Body of pancreas (tissue), 4 donors: Measurements from ENCODE around the gene PIP4P1.

Experiments used
- POLR2A ChIP-seq, 3 donors: fragments of 450-650 bp; IDR thresholded peaks; one replicate each; pipeline ENCODE4 v1.6.1; 2016; ENCODE audit warnings: antibody characterized with exemption in 3 of 3, mild to moderate bottlenecking in 2 of 3
- TF ChIP-seq, protein P1 (sequence below), 7 experiments: fragments of 450-650 bp in 4 of 7; fragments of 200-600 bp in 3 of 7; sonication (generic) in 3 of 7; IDR thresholded peaks; one replicate each; pipeline ENCODE4 v1.5.1; 2016 to 2019; ENCODE audit warnings: antibody characterized with exemption in 7 of 7

DNA sequence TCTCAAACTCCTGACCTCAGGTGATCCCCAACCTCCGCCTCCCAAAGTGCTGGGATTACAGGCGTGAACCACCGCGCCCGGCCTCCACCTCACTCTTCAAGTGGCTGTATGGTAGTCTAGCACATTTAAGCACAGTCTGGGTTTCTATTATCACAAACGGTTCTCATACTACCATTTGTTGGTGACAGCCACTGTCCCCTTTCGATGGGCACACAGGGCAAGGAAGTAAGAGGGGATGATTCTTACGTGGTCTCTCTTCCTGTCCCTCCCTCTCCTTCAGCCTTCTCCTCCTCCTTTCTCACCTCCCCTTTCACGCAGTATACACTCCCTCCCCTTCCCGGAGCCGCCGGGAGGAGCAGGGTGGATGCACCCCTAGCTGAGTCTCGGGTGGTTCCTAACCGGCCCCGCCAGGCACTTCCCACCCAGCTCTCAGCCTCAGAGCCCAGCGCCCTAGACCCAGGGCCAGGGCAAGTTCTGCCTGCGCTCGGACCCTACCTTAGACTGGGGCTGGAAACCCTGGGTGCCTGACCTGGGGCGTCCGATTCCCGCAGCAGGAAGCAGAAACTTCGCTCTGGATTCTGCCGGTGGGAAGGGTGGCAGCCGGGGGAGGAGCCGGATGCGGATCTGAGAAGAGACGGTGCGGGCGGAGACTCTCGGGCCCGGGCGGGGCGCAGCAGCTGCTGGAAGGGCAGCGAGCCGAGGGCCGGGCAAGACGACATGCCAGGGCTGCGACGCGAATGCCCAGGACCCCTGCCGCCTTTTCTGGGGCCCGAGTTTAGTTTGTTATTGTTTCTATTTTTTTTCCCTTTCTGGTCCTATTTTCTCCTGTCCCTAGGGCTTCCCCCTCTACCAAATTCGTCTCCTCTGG is 48.1 kb downstream of the PIP4P1 start, which contains the start of gene TEP1:
- TF ChIP-seq, protein P1, sequence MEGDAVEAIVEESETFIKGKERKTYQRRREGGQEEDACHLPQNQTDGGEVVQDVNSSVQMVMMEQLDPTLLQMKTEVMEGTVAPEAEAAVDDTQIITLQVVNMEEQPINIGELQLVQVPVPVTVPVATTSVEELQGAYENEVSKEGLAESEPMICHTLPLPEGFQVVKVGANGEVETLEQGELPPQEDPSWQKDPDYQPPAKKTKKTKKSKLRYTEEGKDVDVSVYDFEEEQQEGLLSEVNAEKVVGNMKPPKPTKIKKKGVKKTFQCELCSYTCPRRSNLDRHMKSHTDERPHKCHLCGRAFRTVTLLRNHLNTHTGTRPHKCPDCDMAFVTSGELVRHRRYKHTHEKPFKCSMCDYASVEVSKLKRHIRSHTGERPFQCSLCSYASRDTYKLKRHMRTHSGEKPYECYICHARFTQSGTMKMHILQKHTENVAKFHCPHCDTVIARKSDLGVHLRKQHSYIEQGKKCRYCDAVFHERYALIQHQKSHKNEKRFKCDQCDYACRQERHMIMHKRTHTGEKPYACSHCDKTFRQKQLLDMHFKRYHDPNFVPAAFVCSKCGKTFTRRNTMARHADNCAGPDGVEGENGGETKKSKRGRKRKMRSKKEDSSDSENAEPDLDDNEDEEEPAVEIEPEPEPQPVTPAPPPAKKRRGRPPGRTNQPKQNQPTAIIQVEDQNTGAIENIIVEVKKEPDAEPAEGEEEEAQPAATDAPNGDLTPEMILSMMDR (IDR thresholded peaks at IDR 0.05) = peak in 2 of 7 experiments; percentile 6 to 18
- TF ChIP-seq POLR2A (IDR thresholded peaks at IDR 0.05) = peak; percentile 70 to 86 (median 85)
